Activated naive CD4-positive, alpha-beta T cell treated with anti-CD3 and anti-CD28 coated beads, Interleukin-2, amount 50 U/mL, for 16 hours (primary cell): ENCODE data around the gene WNT1.

Experiments
- DNase-seq: peaks from one replicate; pipeline ENCODE4 v3.0.0-alpha.2; 2020

The WNT1 gene

GRCh38 chr12:48961801-48962200 is 16.3 kb upstream of the WNT1 start:
- DNase-seq = no peak

GRCh38 chr12:48965298-48965838 is 12.8 kb upstream of the WNT1 start:
- no peak for DNase-seq

- DNase-seq = no peak
Measured at GRCh38 chr12:48966177-48966895, 11.8 kb upstream of the WNT1 start.

- no peak for DNase-seq
Measured at GRCh38 chr12:48967991-48968390, 10.1 kb upstream of the WNT1 start.

- no peak for DNase-seq
Measured at GRCh38 chr12:48968467-48968866, 9.7 kb upstream of the WNT1 start.

GRCh38 chr12:48969160-48969771 is 8.9 kb upstream of the WNT1 start:
- no peak for DNase-seq

- peak; percentile 51 for DNase-seq
Measured at GRCh38 chr12:48969833-48970701, 8.1 kb upstream of the WNT1 start.

GRCh38 chr12:48970702-48971334 is 7.3 kb upstream of the WNT1 start:
- DNase-seq = no peak

GRCh38 chr12:48972213-48972951 is 5.7 kb upstream of the WNT1 start:
- peak; percentile 18 for DNase-seq

- no peak for DNase-seq
Measured at GRCh38 chr12:48972952-48973483, 5.1 kb upstream of the WNT1 start.

GRCh38 chr12:48973531-48973930 is 4.6 kb upstream of the WNT1 start:
- no peak for DNase-seq

- peak; percentile 38 for DNase-seq
Measured at GRCh38 chr12:48973941-48974673, 4.0 kb upstream of the WNT1 start.

- DNase-seq = peak; percentile 85
Measured at GRCh38 chr12:48977290-48978281, 536 bp upstream of the WNT1 start.

GRCh38 chr12:48978741-48979601 is 849 bp downstream of the WNT1 start:
- DNase-seq = peak; percentile 15

GRCh38 chr12:48979602-48980388 is 1.7 kb downstream of the WNT1 start:
- peak; percentile 30 for DNase-seq

- DNase-seq = peak; percentile 34
Measured at GRCh38 chr12:48980389-48980952, 2.3 kb downstream of the WNT1 start.

- DNase-seq = peak; percentile 57
Measured at GRCh38 chr12:48980953-48981756, 3.0 kb downstream of the WNT1 start.
